Left renal pelvis (tissue), 4 donors: Measurements from ENCODE around the gene LRCH4. TPM values are rescaled to one million over a fixed set of nuclear protein-coding genes. Genes with fewer than 3 reads are reported as not detected.
A peak's percentile ranks its signal among the peaks of the same experiment; 100 is the strongest.

Experiments used
- DNase-seq, 4 donors: peaks; one replicate each; pipeline ENCODE4 v3.0.0-alpha.2; 2013; ENCODE audit warnings: low read depth in 4 of 4, low spot score in 3 of 4
- polyA plus RNA-seq, 4 donors: library from polyadenylated mRNA; unstranded; fragments of 120-200 nt; gene quantifications; one replicate each; pipeline ENCODE4 v1.2.1, GENCODE V29; 2013; ENCODE audit not compliant: insufficient read length in 4 of 4

Gene LRCH4
- polyA plus RNA-seq = 10 to 100 TPM; 28.3 to 54.2 (median 42.0) TPM

- no peak for DNase-seq
Observed at GRCh38 chr7:100585511-100586265, at the start of gene LRCH4. Gene LRCH4 (minus strand): TSS chr7:100586129. CDS start chr7:100586100, 29 bp downstream.

- no peak for DNase-seq
Observed at GRCh38 chr7:100632951-100633717, 47.2 kb upstream of the LRCH4 start.

- DNase-seq = no peak
Observed at GRCh38 chr7:100630066-100630465, 44.1 kb upstream of the LRCH4 start.

GRCh38 chr7:100629117-100629716 lies 43.3 kb upstream of the LRCH4 start:
- no peak for DNase-seq

- no peak for DNase-seq
Observed at GRCh38 chr7:100627238-100627549, 41.3 kb upstream of the LRCH4 start.

GRCh38 chr7:100626530-100627237 lies 40.8 kb upstream of the LRCH4 start:
- DNase-seq = no peak

- DNase-seq = no peak
Observed at GRCh38 chr7:100626055-100626454, 40.1 kb upstream of the LRCH4 start.

- no peak for DNase-seq
Observed at GRCh38 chr7:100623951-100624824, 38.3 kb upstream of the LRCH4 start.

- no peak for DNase-seq
Observed at GRCh38 chr7:100621554-100621953, 35.6 kb upstream of the LRCH4 start.

GRCh38 chr7:100620804-100621203 lies 34.9 kb upstream of the LRCH4 start:
- no peak for DNase-seq

- DNase-seq = no peak
Observed at GRCh38 chr7:100620239-100620638, 34.3 kb upstream of the LRCH4 start.

- DNase-seq = no peak
Observed at GRCh38 chr7:100614308-100614861, 28.5 kb upstream of the LRCH4 start.

- DNase-seq = no peak
Observed at GRCh38 chr7:100613412-100614175, 27.7 kb upstream of the LRCH4 start.

GRCh38 chr7:100612730-100613390 lies 26.9 kb upstream of the LRCH4 start:
- no peak for DNase-seq

- peak; percentile 99 to 100 (median 100) for DNase-seq
Observed at GRCh38 chr7:100611983-100612729, 26.2 kb upstream of the LRCH4 start, which contains the start of gene MOSPD3. Gene MOSPD3 (plus strand): TSS chr7:100612540. CDS start chr7:100612792, 252 bp downstream.

- DNase-seq = no peak
Observed at GRCh38 chr7:100609958-100610357, 24.0 kb upstream of the LRCH4 start.

- DNase-seq = no peak
Observed at GRCh38 chr7:100607111-100607510, 21.2 kb upstream of the LRCH4 start.

- DNase-seq = no peak
Observed at GRCh38 chr7:100606313-100606712, 20.4 kb upstream of the LRCH4 start.
